Endodermal cell (in vitro differentiated cells): Measurements from ENCODE around the gene TAMM41. TPM values are rescaled to one million over a fixed set of nuclear protein-coding genes. Genes with fewer than 3 reads are reported as not detected.

ENCODE experiments used
- DNase-seq: peaks from one replicate; pipeline ENCODE4 v3.0.0-alpha.2; 2017
- H3K27ac ChIP-seq: 2 replicates; pipeline ENCODE4 v1.5.1; 2013; ENCODE audit warnings: mild to moderate bottlenecking, low read depth, low read length, moderate library complexity
- H3K27me3 ChIP-seq: 2 replicates; pipeline ENCODE4 v1.6.1; 2013; ENCODE audit warnings: mild to moderate bottlenecking, low read length, moderate library complexity; ENCODE audit not compliant: insufficient read depth, control insufficient read depth, poor library complexity, severe bottlenecking
- H3K36me3 ChIP-seq: 2 replicates; pipeline ENCODE4 v1.7.0; 2013; ENCODE audit warnings: mild to moderate bottlenecking, low read length, moderate library complexity; ENCODE audit not compliant: control insufficient read depth, insufficient read depth
- H3K4me1 ChIP-seq: one replicate; pipeline ENCODE4 v1.7.0; 2013; ENCODE audit warnings: low read length; ENCODE audit not compliant: control insufficient read depth, insufficient read depth
- H3K4me3 ChIP-seq: 2 replicates; pipeline ENCODE4 v1.5.1; 2013; ENCODE audit warnings: mild to moderate bottlenecking, low read length, moderate library complexity
- H3K9ac ChIP-seq: 2 replicates; pipeline ENCODE4 v1.6.1; 2013; ENCODE audit warnings: mild to moderate bottlenecking, low read length, moderate library complexity; ENCODE audit not compliant: poor library complexity, severe bottlenecking; ENCODE audit errors: extremely low read depth
- H3K9me3 ChIP-seq: 2 replicates; pipeline ENCODE4 v1.6.1; 2013; ENCODE audit warnings: mild to moderate bottlenecking, low read length, moderate library complexity; ENCODE audit not compliant: control insufficient read depth
- H3K27ac Mint-ChIP-seq: 2 replicates; pipeline ENCODE4 v1.8.0; 2020; ENCODE audit warnings: mixed read lengths
- H3K27me3 Mint-ChIP-seq: 2 replicates; pipeline ENCODE4 v1.8.0; 2021; ENCODE audit warnings: mild to moderate bottlenecking, mixed read lengths; ENCODE audit not compliant: insufficient read depth
- H3K36me3 Mint-ChIP-seq: 2 replicates; pipeline ENCODE4 v1.8.0; 2020; ENCODE audit warnings: low read depth, mixed read lengths
- H3K4me1 Mint-ChIP-seq: 2 replicates; pipeline ENCODE4 v1.8.0; 2020; ENCODE audit warnings: mixed read lengths
- H3K4me3 Mint-ChIP-seq: 2 replicates; pipeline ENCODE4 v1.8.0; 2020; ENCODE audit warnings: mild to moderate bottlenecking, moderate library complexity, mixed read lengths
- H3K9me3 Mint-ChIP-seq: 2 replicates; pipeline ENCODE4 v1.8.0; 2020; ENCODE audit warnings: mild to moderate bottlenecking, mixed read lengths
- CTCF ChIP-seq: fragments of 200-600 bp; sonication (generic); conservative IDR thresholded peaks from 2 replicates; pipeline ENCODE4 v1.5.0; 2021; ENCODE audit warnings: antibody characterized with exemption, mild to moderate bottlenecking
- WGBS, 2 experiments: methylation state at CpG; one replicate each; pipeline versions ENCODE4 v1.1.5 to v1.1.7; 2013; ENCODE audit warnings: missing lambda C conversion rate in 2 of 2, mixed read lengths in 1 of 2; ENCODE audit not compliant: insufficient coverage in 1 of 2, insufficient read length in 1 of 2; 5-methylcytosine and 5-hydroxymethylcytosine counted together
- total RNA-seq, 2 donors: library from RNA; stranded (reverse); fragmentation: NEBNext Ultra II Directional in 1 of 2; extraction: Animal tissue kit (Norgen Biotek cat#: 25700) in 1 of 2; gene quantifications; 2 replicates in 1 of 2; 3 replicates in 1 of 2; pipeline ENCODE4 v1.2.1, GENCODE V29; 2021

The TAMM41 gene
- total RNA-seq, 2 donors from 2014 or later = 28.5 to 31.9 TPM

DNA sequence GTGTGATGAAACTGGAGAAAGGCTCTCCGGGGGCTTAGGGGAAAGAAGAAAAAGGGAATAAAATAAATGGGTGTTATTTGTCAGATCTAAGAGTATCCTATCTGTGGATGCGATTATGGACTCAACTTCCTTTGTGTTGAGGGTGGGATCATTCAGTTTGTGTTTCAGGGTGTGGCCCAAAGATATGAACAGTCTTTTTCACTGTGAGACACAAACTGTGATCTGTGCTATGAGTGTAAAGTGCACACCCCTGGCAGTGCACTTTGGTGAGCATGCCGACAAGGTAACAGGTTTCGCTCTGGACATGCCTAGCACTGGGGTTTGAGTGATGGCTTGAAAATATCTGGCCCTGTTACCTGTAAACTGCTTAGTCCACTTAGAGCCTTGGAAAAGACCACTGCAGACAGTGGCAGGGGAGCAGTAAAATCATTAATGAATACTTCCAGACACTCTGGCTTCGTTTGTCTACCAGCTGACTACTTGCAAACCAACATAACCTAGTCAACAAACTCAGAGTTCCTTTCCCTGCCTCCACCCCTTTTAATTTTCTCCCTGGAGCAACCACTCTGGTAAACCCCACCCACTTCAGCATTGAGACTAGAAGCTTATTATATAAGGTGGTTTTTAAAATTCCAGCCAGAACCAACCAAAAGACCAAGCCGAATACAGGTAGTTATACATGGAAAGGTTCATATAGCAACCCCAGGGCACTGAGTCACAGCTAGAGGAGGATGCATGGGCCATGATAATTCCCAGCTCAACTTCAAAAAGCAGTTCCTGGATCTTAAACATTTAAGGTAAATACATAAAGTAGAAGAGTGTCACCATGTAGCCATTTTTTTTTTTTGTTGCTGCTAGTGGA is 55.1 kb downstream of the TAMM41 start:
- no peaks in the 10 kb centered on the region for H3K9me3 Mint-ChIP-seq
- no peak overlapping the region for H3K9ac ChIP-seq
- no peak for DNase-seq
- H3K27ac Mint-ChIP-seq = no peak overlapping the region
- no peaks in the 10 kb centered on the region for H3K9me3 ChIP-seq
- 86 to 88% methylated on average over 5 to 6 of the region's 6 CpGs for whole genome bisulfite sequencing, 2 experiments
- no peaks in the 10 kb centered on the region for H3K4me1 ChIP-seq
- H3K4me1 Mint-ChIP-seq = peaks cover 5% of the 10 kb centered on the region
- H3K27ac ChIP-seq = no peak overlapping the region
- no peak for TF ChIP-seq CTCF
- H3K27me3 Mint-ChIP-seq = no peaks in the 10 kb centered on the region
- H3K36me3 Mint-ChIP-seq = peaks cover 70% of the 10 kb centered on the region
- H3K4me3 ChIP-seq = no peak overlapping the region
- H3K4me3 Mint-ChIP-seq = no peak overlapping the region
- peaks cover 68% of the 10 kb centered on the region for H3K36me3 ChIP-seq
- H3K27me3 ChIP-seq = no peaks in the 10 kb centered on the region

DNA sequence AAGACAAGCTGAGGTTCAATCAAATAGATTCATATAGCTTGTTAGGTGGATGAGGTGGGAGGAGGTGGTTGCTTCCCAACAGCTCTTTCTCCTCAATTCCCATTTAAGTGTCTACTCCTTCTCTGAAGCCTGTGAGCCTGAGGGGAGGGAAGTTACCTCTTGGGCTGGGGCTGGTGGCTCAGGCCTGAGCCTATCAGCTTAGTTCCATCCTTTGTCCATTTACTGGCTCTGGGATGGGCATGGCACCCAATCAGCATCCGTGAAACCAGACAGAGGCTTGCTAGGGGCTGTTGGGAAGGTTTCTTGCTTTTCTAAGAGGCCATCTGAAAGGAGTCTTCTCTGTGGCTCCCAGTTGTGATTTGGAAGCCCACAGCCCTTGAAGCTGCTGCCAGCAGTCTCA is 57.3 kb downstream of the TAMM41 start:
- Histone ChIP-seq H3K27me3 (no peaks in the 10 kb centered on the region), H3K9ac (no peak overlapping the region), H3K4me3 (no peak overlapping the region), H3K36me3 (peaks cover 60% of the 10 kb centered on the region), H3K27ac (no peak overlapping the region), H3K4me1 (no peaks in the 10 kb centered on the region), H3K9me3 (no peaks in the 10 kb centered on the region)
- TF ChIP-seq CTCF = no peak
- Mint-ChIP-seq H3K27me3 (no peaks in the 10 kb centered on the region), H3K36me3 (peaks cover 67% of the 10 kb centered on the region), H3K27ac (no peak overlapping the region), H3K9me3 (no peaks in the 10 kb centered on the region), H3K4me3 (no peak overlapping the region), H3K4me1 (no peaks in the 10 kb centered on the region)
- DNase-seq = no peak
- 88 to 100% methylated on average over 1 of the region's 1 CpG for WGBS, 2 experiments

DNA sequence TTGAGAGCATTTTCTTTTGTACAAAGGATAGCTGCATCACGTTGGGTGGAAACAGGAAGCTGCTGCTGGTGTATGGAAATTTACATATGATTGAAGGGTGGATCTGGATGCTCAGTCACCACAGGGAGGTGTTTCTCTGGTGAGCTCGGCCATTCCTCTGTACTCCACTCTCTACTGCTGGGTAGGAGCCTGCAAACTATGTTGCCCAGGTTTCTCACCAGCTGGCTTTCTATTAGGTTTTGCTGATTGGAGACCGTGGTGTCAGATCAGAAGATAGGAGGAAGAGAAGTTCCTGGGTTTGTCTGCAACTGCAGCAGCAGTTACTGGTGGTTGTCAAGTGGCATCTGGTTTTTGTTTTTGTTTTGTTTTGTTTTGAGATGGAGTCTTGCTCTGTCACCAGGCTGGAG is 61.7 kb downstream of the TAMM41 start:
- no peak for DNase-seq
- Mint-ChIP-seq H3K4me3 (no peak overlapping the region), H3K9me3 (no peaks in the 10 kb centered on the region), H3K27ac (no peak overlapping the region), H3K36me3 (peaks cover 39% of the 10 kb centered on the region), H3K4me1 (peaks cover under 1% of the 10 kb centered on the region), H3K27me3 (no peaks in the 10 kb centered on the region)
- Histone ChIP-seq H3K27me3 (no peaks in the 10 kb centered on the region), H3K9ac (no peak overlapping the region), H3K27ac (no peak overlapping the region), H3K36me3 (peaks cover 29% of the 10 kb centered on the region), H3K9me3 (no peaks in the 10 kb centered on the region), H3K4me3 (no peak overlapping the region), H3K4me1 (no peaks in the 10 kb centered on the region)
- WGBS, 2 experiments = 79 to 86% methylated on average over 1 to 3 of the region's 3 CpGs
- TF ChIP-seq CTCF = no peak
